HG02588 (cell line): ENCODE results near the gene WDR86.
A peak's percentile ranks its signal among the peaks of the same experiment; 100 is the strongest.

Source experiments
- ATAC-seq: cut with Tn5 transposase; IDR thresholded peaks from one replicate; pipeline ENCODE4 v1.9.1; 2021; ENCODE audit warnings: mild to moderate bottlenecking, moderate library complexity; ENCODE audit not compliant: unreplicated experiment

The WDR86 gene

DNA sequence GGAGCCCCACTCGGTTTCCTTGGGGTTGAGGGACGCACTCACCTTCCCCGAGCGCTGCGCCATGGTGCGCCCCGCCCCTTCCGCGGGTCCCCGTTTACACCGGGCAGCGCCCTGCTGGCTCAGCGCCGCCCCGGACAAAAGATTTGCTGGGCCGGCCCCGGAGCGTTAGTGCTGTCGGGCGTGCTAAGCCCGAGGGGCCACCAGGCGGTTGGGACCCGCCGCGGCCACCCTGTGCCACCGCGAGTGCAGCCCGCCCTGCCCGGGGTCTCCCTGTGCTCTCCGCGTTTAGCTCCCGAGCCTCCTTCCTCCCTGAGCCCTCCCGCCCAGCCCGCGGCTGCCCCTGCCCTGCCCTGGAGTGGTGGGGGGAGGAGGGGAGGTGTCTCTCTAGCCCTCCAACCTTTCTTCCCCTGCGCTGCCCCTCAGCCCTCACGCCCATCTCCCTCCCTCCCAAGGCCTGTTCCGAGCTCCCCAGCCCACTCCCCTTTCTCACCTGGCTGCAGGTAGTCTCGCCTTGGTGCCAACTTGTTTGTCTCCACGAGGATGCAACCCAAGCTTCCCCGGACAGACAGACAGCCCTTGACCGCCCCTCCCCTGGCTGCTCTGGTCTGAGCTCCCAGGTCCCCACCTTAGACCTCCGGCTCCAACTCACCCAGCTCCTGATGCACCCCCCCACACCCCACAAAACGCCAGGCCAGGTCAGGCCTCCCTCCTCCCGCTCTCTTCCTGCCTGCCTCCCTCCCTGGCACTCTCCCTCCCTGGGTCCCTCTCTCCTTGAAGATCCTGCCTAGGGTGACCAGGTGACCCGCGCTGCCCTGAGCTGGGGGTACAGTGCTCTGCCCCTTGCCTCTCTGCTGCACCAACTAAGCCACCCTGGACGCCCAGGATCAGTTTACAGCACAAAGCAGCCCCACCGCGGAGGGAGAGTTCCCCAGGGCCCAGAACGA is 30.3 kb upstream of the WDR86 start, which contains the start of gene CRYGN:
Gene CRYGN (minus strand): TSS at position 287 of the 944 bp plus-strand sequence. CDS start 224 bp downstream, at position 63.
- ATAC-seq, result no peak

DNA sequence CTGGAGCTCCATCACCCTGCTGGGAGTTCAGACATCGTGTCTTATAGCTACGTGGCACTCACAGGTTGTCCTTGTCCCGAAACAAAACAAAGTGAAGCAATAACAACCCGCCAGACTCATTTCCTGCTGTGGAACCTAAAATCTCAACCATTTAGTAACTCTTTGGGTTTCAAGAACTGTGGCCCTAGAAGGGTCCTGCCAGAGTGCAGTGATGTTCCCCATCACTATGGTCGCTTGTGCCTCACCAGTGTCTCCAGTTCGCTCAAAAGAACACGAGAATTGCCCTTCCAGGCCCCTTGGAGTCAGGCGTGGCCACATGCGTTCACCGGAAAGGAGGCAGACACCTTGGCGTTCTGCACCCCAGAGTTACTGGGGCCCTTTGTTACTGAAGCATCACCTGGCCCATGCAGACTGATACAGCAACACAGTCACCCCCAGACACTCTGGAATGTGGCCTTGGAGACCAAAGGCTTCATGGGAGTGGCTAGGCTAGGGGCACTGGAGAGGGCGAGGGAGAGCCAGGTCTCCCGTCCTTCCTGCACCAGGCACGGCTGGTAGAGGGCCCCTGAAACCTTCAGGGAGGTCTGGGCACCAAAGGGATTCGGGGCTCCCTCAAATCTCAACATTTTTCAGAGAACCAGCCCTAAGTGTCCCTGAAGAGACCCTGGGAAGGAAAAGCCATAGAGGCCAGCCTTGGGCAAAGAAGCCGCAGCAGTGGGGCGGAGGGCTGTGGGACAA is 29.2 kb upstream of the WDR86 start:
- no peak for ATAC-seq

DNA sequence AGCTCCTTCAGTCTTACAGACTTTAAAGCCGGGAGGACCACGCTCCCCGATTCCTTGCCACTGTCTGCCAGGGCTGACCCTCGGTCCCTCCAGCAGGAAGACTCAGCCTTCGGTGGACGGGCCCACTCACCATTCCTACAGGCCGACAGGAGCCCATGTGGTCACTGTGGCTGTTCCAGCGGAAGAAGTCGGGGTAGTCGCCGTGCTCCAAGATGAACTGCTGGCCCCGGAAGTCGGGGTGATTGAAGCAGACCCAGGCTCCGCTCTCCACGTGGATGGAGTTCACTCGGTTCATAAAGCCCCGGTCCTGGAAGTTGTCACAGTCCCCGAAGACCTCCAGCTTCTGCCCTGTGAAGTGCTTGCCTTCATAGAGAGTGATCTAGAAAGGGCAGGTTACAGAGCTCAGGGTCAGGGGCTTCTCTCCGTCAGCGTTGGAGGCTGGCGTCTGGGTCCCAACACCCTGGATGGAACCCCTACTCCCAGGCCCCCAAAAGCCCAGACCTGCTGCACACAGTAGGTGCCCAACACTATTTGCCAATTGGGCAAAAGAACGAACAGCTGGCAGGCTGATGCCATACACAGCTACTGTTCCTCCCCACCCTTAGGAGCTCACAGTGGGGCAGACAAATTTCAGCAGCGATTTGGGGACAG is 28.2 kb upstream of the WDR86 start:
- no peak for ATAC-seq

DNA sequence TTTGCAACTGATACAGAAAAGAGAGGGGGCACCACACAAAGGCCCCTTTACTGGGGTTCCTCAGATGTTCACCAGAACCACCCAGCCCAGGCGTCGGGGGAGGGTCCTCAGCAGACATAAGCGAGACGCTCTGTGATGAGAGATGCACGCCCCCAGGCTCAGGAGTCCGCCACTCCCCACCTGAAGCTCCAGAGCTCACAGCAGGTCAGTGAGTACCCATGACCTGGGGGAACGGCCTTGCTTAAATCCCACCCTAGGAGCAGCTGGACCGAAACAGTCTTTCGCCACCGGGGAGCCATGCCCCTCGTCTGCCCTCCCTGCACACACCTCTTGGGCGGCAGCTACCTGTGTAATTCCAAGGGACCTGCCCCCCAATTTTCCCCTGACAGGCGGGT is 27.3 kb upstream of the WDR86 start:
- ATAC-seq, result no peak

DNA sequence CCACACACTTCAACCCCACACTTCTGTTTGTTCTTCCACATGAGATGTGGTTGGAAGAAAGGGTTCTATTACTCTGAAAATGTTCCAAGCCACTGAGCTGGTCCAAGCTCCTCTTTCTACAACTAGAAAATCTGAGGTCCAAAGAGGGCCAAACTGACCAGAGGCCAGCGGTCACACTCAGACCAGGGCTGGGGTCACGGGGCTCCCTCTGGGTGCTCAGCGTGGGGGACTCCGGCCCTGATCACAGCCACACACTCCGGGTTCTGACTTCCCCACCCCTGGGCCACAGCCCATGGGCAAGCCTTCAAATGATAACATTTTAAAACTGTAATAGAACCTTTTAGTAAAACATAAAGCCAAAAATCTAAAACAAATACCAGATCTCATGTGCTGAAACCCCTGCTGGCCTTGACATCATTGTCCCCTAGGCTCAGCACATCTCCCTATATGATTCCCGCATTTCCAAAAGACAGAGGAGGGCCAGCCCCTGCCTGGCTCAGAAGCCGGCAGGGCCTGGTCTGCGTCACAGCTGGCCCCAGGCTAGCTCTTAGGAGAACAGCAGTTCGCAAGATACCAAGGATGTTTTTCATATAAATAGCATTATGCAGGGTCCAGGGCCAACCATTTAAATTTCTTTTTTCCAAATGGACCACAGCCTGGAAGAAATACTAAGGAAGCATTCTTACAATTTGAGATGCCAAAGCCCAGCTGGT is 26.8 kb upstream of the WDR86 start:
- ATAC-seq, result no peak

DNA sequence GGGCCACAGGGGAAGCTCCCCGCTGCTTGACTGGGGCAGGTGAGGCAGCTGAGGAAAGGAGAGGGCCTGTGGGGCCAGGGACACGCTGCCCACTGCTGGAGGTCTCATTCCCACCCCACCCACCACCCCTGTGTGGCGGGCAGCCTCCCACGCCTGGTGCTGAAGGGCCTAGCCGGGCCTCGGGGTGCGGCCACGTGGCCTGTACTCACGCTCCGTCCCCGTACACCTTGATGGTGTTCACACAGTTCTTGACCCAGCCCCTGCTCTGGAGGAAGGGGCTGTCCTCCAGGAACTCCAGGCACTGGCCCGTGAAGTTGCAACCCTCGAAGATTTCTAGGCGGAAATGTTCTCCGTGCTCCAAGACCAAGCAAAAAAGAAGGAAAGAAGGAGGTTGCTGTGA is 26.1 kb upstream of the WDR86 start:
- ATAC-seq, result no peak

DNA sequence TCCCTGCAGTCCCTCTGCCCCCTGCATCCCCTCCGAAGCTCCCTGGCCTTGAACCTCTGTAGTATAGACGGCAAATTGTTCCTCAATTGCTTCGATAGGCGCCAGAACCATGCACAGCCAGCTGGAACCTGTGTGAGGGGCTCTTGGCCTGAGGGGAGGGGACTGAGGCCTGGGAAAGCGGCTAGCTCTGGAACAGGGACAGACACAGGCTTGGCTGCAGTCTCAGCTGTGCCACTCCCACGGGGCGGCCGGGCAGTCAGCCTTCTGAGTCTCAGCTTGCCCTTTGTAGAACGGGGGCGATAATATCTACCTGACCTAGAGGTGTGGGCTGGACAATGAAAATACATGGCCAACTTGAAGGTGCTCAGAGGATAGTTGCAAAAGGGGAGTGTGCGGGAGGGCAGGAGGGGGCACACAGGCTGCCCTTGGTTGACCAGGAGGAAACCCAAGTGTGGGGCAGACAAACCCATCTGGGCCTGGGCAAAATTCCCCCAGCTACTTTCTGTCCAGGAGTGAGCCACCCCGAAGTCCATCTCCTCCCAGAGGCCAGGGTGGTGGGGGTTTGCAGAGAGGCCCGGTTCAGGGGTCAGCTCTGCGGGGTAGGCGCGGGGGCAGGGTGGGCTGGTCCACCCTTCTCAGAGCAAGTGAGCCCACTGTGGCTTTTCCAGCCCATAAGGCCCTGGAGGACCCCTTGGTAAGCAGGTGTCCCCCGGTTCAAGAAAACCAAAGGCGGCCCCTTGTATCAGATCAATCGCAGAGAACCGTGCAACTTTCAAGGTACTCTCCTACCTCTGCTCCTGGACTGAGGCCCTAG is 25.5 kb upstream of the WDR86 start:
- ATAC-seq, result no peak

DNA sequence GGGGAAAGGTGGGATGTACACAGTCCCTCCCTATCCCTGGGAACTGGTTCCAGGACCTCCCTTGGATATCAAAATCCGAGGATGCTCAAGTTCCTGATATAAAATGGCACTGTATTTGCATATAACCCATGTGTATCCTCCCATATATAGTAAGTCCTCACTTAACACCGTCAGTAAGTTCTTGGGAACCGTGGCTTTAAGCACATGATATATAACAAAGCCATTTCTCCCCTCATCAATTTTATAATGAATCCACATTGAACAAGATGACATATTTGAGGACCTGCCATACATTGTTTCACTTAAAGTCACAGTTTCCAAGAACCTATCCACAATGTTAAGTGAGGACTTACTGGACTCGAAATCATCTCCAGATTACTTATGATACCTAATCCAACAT is 24.7 kb upstream of the WDR86 start:
- no peak for ATAC-seq

DNA sequence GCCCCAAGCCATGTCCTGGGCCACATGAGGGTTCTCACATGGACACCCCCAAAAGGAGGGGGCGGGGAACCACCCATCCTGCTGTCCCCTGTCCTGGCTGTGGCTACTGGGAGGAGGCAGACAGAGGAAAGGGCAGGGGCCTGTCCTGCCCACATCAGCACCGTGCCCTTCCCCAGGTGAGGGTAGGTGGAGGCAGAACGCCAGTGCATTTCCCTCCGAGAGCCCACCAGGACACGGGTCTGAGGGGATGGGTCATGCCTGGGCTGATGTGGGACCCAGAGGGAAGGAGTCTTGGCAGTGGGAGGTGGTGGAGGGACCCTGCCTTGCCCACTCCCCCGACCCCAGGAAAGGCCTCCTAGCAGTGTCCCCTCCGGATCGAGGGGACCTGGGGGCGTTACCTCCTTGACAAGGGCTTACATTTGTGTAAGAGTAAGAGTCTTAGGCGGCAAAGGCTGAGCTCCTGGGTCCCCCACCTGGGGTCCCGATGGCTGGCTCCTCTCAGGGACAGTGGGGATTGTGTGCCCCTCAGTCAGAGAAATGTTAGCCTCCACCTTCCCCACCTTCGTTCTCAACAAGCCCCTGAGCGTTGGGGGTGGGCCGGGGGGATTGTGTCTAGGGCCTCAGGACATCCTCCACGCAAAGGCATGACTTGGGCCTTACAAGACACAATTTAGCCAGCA is 24.0 kb upstream of the WDR86 start:
- ATAC-seq, result no peak

DNA sequence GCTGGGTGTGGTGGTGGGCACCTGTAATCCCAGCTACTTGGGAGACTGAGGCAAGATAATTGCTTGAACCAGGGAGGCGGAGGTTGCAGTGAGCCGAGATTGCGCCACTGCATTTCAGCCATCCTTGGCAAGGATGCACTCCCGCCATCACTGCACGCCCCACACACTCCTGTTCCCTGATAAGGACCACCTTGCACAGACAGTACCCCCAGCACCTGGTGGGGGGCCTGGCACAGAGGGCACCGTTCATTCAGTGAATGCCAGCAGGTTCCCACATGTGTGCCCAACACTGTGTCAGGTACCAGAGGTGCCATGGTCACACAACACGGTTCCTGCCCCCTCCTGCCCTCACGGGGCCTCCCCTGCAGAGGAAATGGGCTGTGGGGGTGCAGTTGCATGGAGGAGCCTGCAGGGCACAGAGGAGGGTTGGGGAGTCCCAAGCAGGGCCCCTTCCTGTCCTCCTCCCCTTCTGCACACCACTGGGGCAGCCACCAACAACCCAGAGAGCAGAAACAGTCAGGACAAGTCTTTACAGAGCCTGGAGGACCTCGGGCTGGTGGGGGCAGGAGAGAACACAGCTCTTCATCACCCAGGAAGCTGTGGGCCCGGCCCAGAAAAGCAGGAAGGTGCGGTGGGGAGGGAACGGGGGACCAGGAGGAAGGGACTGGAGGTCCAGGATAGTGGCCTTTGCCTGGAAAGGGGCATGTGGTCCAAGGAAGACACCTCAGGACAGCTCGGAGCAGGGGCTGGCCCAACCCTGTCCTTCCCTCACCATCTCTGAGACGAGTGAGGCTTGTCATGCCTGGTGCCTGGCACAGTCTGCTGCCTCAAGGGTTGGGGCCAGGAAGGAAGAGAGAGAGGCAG is 23.1 kb upstream of the WDR86 start:
- peak; percentile 59 for ATAC-seq

DNA sequence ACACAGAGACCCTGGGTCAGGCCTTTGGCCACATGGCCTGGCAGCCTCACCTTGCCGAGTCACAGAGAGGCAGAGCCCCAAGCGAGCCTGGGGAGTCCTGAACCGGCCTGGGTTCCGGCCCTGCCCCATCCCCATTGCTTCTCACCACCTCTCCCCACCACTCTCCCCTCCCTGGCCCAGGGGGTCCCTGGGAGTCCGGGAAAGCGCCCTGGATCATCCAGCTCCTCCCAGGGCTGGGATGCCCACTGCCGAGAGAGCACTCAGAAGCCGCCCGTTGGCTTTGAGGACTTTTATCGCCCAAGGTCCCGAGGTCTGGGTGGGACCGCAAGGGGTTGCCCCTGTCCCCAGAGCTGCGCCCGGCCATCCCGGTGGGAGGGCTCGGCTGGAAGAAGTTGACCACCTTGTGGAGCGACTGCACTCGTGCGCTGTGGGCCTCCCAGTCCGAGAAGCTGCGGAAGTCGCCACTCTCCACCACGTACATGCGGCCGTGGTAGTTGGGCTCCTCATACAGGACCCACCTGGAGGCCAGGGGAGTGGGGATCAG is 22.0 kb upstream of the WDR86 start:
- ATAC-seq, result no peak

DNA sequence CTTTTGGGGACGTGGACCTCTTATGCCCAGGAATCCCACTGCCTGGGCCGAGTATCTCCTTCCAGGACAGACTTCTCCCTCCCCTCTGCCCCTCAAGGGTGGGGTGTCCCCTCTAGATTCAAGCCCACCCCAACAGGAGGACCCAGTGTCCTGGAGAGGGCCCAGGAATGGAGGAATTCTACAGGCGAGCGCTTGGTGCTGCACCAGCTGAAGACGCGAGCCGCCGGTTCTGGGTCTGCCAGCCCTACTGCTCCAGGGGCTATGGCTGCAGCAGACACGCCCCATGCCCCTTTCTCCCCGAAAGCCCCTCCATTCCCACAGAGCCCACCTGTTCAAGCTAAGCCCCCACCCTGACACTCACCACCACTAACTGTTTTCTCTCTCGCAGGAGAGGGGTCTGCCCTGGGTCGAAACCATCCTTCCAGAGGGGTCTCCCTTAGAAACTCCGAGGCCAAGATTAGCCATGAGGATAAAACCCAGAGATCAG is 21.5 kb upstream of the WDR86 start:
- ATAC-seq, result no peak

DNA sequence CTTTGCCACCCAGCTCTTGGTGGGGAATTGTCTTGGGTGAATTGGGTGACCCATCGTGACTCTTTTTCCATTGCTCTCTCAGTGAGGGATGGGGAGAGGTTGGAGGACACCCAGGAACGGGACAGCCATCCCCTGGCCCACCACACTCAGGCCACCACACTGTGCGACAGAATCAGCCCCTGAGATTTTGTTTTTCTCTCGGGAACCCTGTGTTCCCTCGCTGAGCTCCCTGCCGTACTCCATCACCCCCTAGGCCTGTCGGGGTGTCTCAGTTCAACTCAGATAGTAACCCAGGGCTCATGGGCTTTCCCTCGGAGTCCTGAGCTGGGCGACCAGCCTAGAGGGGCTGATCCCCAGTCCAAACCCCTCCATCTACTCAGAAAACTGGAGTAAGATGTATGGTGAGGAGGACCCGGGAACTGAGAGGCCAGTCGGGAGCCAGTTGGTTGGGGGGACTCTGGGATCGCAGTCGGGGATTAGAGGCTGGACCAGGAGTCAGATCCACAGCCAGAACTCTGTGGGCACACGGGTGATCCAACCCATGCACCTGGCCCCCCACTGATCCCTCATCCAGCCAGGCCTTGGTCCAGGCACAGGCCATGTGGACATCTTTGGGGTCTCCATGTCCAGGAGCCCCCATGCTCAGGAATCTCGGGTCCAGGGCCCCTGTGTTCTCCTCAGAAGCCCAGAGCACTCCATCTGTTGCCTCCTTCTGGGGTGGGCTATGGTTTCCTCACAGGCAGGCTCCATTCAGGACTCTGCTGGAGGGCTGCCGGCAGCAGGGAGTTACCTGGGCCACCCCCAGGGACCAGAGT is 20.8 kb upstream of the WDR86 start:
- no peak for ATAC-seq

DNA sequence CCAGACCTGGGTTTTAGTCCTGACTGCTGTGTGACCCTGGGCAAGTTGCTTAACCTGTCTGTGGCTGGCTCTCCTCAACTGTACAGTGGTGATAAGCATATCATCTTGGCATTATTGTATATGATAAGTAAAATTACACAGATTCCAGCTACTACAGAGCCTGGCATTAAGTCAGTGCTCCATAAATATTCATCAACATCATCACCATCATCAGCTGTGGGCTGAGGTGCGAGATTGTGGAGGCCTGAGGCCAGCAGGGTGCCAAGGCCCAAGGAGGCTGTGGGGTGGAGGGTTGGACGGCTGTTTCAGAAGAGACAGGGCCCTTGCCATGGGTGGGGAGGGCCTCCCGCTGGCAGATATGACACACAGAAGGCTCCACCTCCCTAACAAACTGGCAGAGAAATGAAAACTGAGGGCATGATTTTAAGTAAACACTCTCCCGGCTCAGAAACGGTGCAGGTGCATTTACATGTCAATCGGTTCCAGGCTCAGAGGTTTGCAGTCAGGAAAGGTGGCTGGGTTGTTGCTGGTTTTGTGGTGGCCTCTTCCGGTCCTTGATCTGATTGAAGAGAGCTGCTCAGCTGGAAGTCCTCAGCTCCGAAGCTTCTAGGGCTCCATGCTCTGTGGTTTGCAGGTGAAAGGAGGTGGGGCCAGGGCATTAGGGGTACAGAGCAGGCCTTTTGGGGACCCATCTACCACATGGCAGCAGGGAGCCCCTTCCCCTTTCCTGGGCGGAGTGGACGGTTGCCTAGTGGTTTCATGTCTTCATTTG is 19.9 kb upstream of the WDR86 start:
- peak; percentile 56 for ATAC-seq

DNA sequence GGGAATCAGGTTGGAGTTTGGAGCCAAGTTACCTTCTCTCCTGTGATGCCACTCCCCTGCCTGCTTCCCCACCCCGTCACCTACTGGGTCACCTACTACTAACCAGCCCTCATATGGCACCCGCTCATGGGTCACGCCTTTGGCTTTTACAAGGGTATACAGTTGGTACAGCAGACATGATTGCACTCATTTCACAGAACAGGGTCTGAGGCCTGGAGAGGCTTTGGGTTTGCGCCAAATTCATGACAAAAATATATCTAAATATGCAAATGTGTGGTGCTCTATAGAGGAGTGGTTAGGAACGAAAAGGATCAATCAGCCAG is 19.4 kb upstream of the WDR86 start:
- no peak for ATAC-seq

DNA sequence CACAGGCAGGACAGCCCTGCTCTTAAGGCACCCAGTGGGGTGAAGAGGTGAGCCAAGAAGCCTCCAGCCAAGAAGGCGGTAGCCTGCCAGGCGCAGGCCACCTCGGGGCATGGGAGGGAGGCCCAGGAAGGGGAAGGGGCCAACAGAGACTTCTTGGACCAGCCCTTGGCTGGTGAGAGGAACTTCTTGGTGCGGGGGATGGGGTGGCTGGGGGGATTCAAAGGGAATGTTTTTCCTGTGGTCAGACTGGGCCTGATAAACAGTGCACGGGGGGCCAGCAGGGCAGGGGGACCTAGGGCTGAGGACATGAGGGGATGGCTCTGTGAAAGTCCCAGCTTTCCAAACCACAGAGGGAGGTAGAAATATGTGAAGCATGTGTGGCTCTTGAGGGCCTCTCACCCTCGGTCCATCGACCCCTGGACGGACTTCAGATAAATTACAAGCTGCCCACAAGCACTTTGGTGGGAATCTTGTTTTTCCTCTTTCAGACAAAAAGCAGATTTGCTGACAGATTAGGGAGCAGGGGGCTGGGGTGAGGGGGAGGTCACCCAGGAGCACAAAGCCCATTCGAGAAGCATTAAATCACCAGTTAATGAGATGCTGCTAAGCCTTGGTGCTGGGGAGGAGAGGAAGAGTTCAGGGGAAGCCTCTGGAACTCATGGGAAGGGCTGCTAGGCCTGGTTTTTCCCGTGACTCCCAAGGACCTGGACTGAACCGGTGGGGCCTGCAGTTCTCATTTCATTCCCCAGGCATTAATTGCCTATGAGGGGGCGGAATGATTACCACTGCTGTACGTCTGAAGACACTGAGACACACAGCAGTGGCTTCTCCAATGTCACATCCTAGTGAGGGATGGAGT is 18.8 kb upstream of the WDR86 start:
- ATAC-seq, result no peak
